PC-9 (cell line): Measurements from ENCODE around the gene EPHA3.

ENCODE experiments used
- EZH2 ChIP-seq: fragments of 200-600 bp; sonication (generic); IDR thresholded peaks from 2 replicates; pipeline ENCODE4 v1.8.0; 2017; ENCODE audit warnings: antibody characterized with exemption, low read depth
- TF ChIP-seq, protein P1 (sequence below): fragments of 200-600 bp; sonication (generic); conservative IDR thresholded peaks from 2 replicates; pipeline ENCODE4 v1.6.1; 2017; ENCODE audit warnings: mixed run types, antibody characterized with exemption, mild to moderate bottlenecking, moderate library complexity

- TF ChIP-seq EZH2: no peak
- TF ChIP-seq, protein P1, sequence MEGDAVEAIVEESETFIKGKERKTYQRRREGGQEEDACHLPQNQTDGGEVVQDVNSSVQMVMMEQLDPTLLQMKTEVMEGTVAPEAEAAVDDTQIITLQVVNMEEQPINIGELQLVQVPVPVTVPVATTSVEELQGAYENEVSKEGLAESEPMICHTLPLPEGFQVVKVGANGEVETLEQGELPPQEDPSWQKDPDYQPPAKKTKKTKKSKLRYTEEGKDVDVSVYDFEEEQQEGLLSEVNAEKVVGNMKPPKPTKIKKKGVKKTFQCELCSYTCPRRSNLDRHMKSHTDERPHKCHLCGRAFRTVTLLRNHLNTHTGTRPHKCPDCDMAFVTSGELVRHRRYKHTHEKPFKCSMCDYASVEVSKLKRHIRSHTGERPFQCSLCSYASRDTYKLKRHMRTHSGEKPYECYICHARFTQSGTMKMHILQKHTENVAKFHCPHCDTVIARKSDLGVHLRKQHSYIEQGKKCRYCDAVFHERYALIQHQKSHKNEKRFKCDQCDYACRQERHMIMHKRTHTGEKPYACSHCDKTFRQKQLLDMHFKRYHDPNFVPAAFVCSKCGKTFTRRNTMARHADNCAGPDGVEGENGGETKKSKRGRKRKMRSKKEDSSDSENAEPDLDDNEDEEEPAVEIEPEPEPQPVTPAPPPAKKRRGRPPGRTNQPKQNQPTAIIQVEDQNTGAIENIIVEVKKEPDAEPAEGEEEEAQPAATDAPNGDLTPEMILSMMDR: no peak
Measured at GRCh38 chr3:89395456-89395855, 288.0 kb downstream of the EPHA3 start.
